GM10266 (cell line): ENCODE measurements around the gene SOWAHB.

Source experiments
- DNase-seq: peaks from one replicate; pipeline ENCODE4 v3.0.0; 2012; ENCODE audit errors: extremely low spot score
- TF ChIP-seq, protein P1 (sequence below): IDR thresholded peaks from 2 replicates; pipeline ENCODE4 v1.5.1; 2012; ENCODE audit warnings: mild to moderate bottlenecking, low read depth; ENCODE audit not compliant: control insufficient read depth, insufficient read depth; ENCODE audit errors: missing control alignments

The SOWAHB gene

DNA sequence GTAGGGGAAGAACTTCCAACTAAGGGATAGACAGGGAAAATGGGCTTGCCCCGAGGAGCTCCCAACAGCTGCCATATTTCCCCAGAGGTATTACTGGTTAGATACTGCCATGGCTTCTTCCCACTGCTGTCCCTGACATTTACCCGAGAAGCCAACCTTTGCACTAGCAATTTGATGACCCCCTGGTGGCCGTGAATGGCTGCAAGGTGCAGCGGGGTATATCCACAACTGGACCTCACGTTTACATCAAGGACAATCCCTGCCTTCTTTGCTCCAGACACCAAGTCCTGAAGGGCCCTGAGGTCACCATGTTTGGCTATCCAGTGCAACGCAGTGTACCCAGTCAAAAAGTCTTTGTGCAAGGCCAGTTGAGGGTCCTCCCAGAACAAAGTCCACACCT is 2.3 kb downstream of the SOWAHB start:
- TF ChIP-seq, protein P1, sequence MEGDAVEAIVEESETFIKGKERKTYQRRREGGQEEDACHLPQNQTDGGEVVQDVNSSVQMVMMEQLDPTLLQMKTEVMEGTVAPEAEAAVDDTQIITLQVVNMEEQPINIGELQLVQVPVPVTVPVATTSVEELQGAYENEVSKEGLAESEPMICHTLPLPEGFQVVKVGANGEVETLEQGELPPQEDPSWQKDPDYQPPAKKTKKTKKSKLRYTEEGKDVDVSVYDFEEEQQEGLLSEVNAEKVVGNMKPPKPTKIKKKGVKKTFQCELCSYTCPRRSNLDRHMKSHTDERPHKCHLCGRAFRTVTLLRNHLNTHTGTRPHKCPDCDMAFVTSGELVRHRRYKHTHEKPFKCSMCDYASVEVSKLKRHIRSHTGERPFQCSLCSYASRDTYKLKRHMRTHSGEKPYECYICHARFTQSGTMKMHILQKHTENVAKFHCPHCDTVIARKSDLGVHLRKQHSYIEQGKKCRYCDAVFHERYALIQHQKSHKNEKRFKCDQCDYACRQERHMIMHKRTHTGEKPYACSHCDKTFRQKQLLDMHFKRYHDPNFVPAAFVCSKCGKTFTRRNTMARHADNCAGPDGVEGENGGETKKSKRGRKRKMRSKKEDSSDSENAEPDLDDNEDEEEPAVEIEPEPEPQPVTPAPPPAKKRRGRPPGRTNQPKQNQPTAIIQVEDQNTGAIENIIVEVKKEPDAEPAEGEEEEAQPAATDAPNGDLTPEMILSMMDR = peak; percentile 8
- DNase-seq = no peak

DNA sequence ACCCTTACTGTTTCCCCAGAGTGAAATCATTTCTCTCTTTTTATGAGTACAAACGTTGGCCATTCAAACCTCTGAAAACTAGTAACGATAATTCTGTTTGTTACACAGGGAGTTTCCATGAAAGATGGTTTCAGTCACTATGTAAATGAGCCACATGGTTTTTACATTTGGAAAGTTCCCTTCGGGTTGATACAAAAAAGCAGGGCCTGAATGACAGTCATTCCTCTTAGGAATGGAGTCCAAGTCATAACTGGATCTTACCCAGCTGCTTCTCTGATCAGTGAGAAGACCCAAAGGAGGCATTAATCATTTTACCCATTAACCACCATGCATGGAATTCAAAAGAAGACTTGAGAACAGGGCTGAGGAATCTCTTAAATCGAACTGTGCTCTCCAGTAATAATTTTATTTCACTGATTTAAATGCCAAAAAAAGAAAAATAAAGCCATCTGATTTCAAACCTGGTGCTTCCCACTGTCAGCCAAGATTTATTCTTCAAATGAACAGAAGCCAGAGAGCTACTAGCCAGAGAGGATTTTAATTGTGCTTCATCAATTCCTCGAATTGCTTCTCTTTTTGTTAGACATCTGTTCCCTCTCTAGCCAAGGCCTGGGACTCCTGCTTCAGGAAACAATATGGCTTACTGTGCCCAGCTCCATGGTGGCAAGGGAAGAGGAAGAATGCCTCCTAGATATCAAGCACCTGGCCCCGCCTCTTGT is 3.2 kb downstream of the SOWAHB start:
- TF ChIP-seq, protein P1 = no peak
- no peak for DNase-seq

DNA sequence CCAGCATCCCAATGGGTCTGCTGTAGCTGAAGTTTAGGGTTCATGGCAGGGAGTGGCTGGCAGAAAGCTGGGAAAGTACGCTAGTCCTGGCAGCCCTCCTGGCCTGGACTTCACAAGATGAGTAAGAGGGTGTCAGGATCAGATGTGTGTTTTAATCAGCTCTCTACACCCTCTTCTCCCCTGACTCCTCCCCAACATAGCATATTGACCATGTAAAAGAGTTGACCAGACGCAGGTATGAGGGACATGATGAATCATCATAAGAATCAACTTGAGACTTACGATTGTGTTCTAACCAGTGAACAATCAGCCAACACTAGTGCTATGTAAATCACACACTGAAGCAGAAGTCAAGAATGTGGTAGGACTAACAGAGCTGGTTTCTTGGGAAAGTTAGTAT is 5.3 kb downstream of the SOWAHB start:
- DNase-seq = no peak

DNA sequence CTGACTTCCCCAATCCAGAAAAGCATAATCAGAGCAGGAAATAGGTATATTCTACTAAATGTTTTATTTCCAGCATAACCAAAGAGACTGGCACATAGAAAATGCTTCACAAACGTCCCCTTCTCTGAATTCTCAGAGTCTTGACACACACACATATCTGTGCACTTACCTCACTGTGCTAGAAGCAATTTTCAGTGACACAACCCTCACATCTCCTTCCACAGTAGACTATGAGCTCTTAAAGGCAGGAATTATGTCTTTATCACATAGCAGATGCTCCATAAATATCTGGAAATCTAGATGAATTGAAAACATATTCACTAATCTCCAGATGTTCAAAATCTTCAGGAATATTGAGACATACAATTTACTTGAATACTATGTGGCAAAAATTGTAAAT is 5.9 kb downstream of the SOWAHB start:
- TF ChIP-seq, protein P1 = no peak
- DNase-seq = no peak

More for the DNA sequence above, 5.3 kb downstream of the SOWAHB start:
- TF ChIP-seq, protein P1 = no peak

DNA sequence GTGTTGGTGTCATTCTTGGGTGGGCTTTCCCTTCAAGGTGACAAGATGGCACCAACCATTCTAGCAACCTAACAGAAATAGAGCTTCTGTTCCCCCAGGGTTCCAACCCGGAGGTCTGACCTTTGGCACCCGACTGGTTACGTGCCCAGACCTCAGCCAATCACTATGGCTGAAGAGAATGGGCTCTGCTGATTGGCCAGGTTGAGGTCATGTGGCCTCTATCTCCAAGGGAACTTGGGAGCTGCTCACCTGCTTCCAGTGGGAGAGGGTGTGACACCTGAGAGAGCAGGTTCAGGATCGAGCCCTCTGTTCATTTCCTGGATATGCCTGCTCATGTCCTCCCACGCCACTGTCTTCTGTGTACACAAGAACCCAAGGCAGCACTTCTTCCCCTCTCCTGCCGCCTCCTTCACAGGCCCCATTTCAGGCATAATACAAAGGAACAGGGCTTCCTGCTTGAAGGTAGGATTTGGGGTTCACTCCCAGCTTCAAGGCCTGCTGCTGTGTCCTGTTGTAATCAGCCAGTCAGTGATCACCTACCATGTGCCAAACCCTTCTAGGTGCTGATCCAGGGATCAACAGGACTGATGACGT is 11.0 kb downstream of the SOWAHB start:
- TF ChIP-seq, protein P1 = no peak

DNA sequence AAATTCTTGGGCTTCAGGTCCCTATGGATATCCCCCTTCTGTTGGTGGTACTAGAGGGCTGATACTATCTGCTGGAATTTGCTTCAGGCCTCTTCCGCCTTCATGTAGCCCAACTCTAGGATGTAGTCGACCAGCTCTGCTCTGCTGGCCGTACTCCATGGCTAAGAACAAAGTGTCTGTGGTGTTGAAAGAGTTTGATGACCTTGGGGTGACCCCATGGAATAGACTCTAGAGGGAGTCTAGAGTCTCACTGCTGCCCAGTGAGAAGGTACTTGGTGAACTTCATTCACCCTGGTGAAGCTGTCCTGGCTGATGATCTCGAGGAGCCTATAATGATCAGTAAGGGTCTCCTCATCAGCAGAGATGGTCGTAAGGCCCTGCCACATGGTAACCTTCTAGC is 11.7 kb downstream of the SOWAHB start:
- TF ChIP-seq, protein P1 = no peak
- DNase-seq = no peak

More for the DNA sequence above, 11.0 kb downstream of the SOWAHB start:
- DNase-seq = no peak

DNA sequence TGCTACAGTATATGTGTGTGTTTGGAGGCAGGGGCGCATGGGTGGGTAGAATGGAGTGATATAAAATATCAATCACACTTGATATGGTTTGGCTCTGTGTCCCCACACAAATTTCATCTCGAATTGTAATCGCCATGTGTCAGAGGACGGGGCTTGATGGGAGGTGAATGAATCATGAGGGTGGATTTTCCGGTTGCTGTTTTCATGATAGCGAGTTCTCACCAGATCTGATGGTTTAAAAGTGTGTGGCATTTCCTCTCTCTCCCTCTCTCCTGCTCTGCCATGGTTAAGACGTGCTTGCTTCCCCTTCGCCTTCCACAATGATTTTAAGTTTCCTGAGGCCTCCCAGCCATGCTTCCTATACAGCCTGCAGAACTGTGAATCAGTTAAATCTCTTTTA is 14.8 kb downstream of the SOWAHB start:
- DNase-seq = no peak
- TF ChIP-seq, protein P1 = no peak
